ENCODE results near the gene ERICH4.

The ERICH4 gene

GRCh38 chr19:41411968-41412265, 31.0 kb upstream of the ERICH4 start:
- no peak for DNase-seq
- TF ChIP-seq CTCF (IDR thresholded peaks at IDR 0.05) = no peak
- Mint-ChIP-seq H3K9me3 (no peaks in the 10 kb centered on the region), H3K4me1 (peaks cover 8% of the 10 kb centered on the region), H3K27me3 (ENCODE audit: low read depth, poor library complexity) (peaks cover 5% of the 10 kb centered on the region), H3K4me3 (no peak overlapping the region), H3K36me3 (ENCODE audit: low read depth) (peaks cover 24% of the 10 kb centered on the region), H3K27ac (no peak overlapping the region)

- Mint-ChIP-seq H3K27me3 (ENCODE audit: low read depth, poor library complexity) (peaks cover 5% of the 10 kb centered on the region), H3K4me3 (no peak overlapping the region), H3K27ac (no peak overlapping the region), H3K36me3 (ENCODE audit: low read depth) (peaks cover 33% of the 10 kb centered on the region), H3K9me3 (no peaks in the 10 kb centered on the region), H3K4me1 (no peaks in the 10 kb centered on the region)
- TF ChIP-seq CTCF (IDR thresholded peaks at IDR 0.05) = no peak
- no peak for DNase-seq
These were observed 30.0 kb upstream of the ERICH4 start for GRCh38 chr19:41412953-41413352.

GRCh38 chr19:41413947-41414346, 29.0 kb upstream of the ERICH4 start:
- Mint-ChIP-seq H3K9me3 (no peaks in the 10 kb centered on the region), H3K36me3 (ENCODE audit: low read depth) (peaks cover 40% of the 10 kb centered on the region), H3K4me1 (no peaks in the 10 kb centered on the region), H3K4me3 (no peak overlapping the region), H3K27me3 (ENCODE audit: low read depth, poor library complexity) (peaks cover 5% of the 10 kb centered on the region), H3K27ac (peak overlapping the region; percentile 77)
- TF ChIP-seq CTCF (IDR thresholded peaks at IDR 0.05) = no peak
- no peak for DNase-seq

- TF ChIP-seq CTCF (IDR thresholded peaks at IDR 0.05) = no peak
- Mint-ChIP-seq H3K27me3 (ENCODE audit: low read depth, poor library complexity) (peaks cover 3% of the 10 kb centered on the region), H3K27ac (no peak overlapping the region), H3K36me3 (ENCODE audit: low read depth) (peaks cover 46% of the 10 kb centered on the region), H3K9me3 (no peaks in the 10 kb centered on the region), H3K4me1 (no peaks in the 10 kb centered on the region), H3K4me3 (no peak overlapping the region)
- no peak for DNase-seq
These were observed 28.5 kb upstream of the ERICH4 start for GRCh38 chr19:41414461-41414860.

GRCh38 chr19:41415154-41415571, 27.8 kb upstream of the ERICH4 start:
- peaks cover 3% of the 10 kb centered on the region for H3K27me3 Mint-ChIP-seq (ENCODE audit: low read depth, poor library complexity)
- TF ChIP-seq CTCF (IDR thresholded peaks at IDR 0.05) = no peak
- no peak overlapping the region for H3K27ac Mint-ChIP-seq
- no peaks in the 10 kb centered on the region for H3K4me1 Mint-ChIP-seq
- no peak overlapping the region for H3K4me3 Mint-ChIP-seq
- peaks cover 51% of the 10 kb centered on the region for H3K36me3 Mint-ChIP-seq (ENCODE audit: low read depth)
- DNase-seq = no peak
- H3K9me3 Mint-ChIP-seq = no peaks in the 10 kb centered on the region

GRCh38 chr19:41416194-41416674, 26.7 kb upstream of the ERICH4 start:
- Mint-ChIP-seq H3K4me3 (no peak overlapping the region), H3K9me3 (no peaks in the 10 kb centered on the region), H3K36me3 (ENCODE audit: low read depth) (peaks cover 57% of the 10 kb centered on the region), H3K27me3 (ENCODE audit: low read depth, poor library complexity) (peaks cover 3% of the 10 kb centered on the region), H3K27ac (no peak overlapping the region), H3K4me1 (no peaks in the 10 kb centered on the region)
- no peak for TF ChIP-seq CTCF (IDR thresholded peaks at IDR 0.05)
- no peak for DNase-seq

Data from nephron progenitor cell (in vitro differentiated cells).